GM12875 (cell line): ENCODE data around the gene RGS3.

Experiments
- H3K4me3 ChIP-seq: one replicate; pipeline ENCODE4 v1.5.1; 2011; ENCODE audit warnings: low read depth, low read length, control low read depth
- CTCF ChIP-seq: IDR thresholded peaks from 2 replicates; pipeline ENCODE4 v1.5.1; 2011; ENCODE audit warnings: low read depth, mild to moderate bottlenecking, control low read depth, inconsistent platforms, low read length, moderate library complexity, borderline replicate concordance; ENCODE audit not compliant: insufficient read depth

Gene RGS3

GRCh38 chr9:113590991-113591898, 127.7 kb downstream of the RGS3 start:
- H3K4me3 ChIP-seq: no peak overlapping the region
- TF ChIP-seq CTCF: peak; percentile 88

DNA sequence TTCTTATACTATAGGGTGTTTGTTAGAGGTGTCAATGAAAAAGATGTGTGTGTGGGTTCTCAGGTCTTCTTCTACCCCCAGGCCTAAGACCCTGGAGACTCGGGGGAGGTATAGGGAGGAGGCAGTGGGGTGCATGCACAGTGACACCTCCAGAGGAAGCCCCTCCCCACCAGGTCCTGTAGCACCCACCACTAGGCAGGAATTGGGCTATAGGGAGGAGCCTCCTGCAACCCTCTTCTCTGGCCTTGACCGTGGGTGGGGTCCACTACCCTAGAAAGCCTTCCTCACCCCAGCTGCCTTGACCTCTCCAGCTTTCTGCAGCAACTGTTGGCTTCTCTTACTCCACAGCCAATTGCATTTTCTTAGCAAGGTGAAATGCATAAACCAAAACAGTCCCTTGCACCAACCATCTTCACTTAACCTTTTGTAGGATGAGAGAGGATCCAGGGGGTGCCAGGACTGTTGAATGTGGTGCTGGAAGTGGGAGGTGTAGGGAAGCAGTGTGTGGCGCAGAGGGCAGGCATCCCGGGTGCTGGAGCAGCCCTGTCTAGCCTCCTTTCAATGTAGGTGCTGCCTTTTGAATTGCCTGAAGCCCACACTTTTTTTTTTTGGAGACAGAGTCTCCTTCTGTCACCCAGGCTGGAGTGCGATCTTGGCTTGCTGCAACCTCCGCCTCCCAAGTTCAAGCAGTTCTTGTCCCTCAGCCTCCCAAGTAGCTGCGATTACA, 128.5 kb downstream of the RGS3 start:
- no peak for TF ChIP-seq CTCF
- H3K4me3 ChIP-seq: no peak overlapping the region

DNA sequence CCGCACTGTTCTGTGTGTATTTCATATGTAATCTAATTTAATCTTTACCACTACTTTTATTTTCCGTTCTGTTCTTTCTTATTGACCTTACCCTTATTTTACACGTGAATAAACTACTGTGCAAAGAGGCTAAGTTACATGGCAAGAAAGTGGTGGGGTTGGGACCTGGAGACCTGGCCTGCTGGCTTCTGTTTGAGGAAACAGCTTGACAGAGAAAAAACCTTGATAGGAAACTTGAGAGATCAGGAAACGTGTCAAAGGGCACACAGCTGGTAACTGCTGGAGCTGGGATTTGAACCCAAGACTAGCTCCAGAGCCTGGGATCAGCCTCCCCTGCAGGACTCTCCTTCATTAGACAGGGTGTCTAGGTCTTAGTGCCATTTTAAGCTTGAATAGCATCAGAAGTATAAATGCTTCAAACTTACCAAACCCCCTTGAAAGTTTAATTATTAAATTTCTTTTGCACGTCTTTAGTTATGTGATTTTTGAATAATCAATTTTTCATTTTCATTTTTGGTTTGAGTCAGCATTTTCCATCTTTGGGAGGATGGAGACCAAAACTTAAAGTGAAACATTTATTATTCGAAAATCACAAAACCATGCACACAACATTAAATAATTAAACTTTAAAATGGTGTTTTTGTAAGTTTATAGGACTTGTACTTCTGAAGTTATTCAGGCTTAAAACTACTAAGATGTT, 129.5 kb downstream of the RGS3 start:
- H3K4me3 ChIP-seq: no peak overlapping the region
- TF ChIP-seq CTCF: no peak

- H3K4me3 ChIP-seq: no peak overlapping the region
- no peak for TF ChIP-seq CTCF
Observed at GRCh38 chr9:113593682-113594281, 130.3 kb downstream of the RGS3 start.

- no peak for TF ChIP-seq CTCF
- no peak overlapping the region for H3K4me3 ChIP-seq
Observed at GRCh38 chr9:113594484-113595299, 131.2 kb downstream of the RGS3 start.
